Memory B cell (primary cell): Measurements from ENCODE around the gene NPSR1.

Source experiments
- ATAC-seq: fragments of 150-1000 bp; cut with Tn5 transposase; 2 replicates; pipeline ENCODE4 v1.10.0; 2021; ENCODE audit warnings: low read depth, mild to moderate bottlenecking, moderate library complexity
- DNase-seq, 2 donors: peaks; one replicate each; pipeline ENCODE4 v3.0.0; 2022; ENCODE audit warnings: low spot score in 2 of 2
- H3K27ac Mint-ChIP-seq: one replicate; pipeline ENCODE4 v1.8.0; 2022; ENCODE audit warnings: mild to moderate bottlenecking, moderate library complexity, mixed read lengths
- H3K27me3 Mint-ChIP-seq: one replicate; pipeline ENCODE4 v1.8.0; 2022; ENCODE audit warnings: mixed read lengths
- H3K36me3 Mint-ChIP-seq: one replicate; pipeline ENCODE4 v1.8.0; 2022; ENCODE audit warnings: mild to moderate bottlenecking, mixed read lengths
- H3K4me1 Mint-ChIP-seq: one replicate; pipeline ENCODE4 v1.8.0; 2022; ENCODE audit warnings: mixed read lengths
- H3K4me3 Mint-ChIP-seq: one replicate; pipeline ENCODE4 v1.8.0; 2022; ENCODE audit warnings: mild to moderate bottlenecking, moderate library complexity, mixed read lengths
- H3K9me3 Mint-ChIP-seq: one replicate; pipeline ENCODE4 v1.8.0; 2022; ENCODE audit warnings: mixed read lengths

NPSR1 gene

DNA sequence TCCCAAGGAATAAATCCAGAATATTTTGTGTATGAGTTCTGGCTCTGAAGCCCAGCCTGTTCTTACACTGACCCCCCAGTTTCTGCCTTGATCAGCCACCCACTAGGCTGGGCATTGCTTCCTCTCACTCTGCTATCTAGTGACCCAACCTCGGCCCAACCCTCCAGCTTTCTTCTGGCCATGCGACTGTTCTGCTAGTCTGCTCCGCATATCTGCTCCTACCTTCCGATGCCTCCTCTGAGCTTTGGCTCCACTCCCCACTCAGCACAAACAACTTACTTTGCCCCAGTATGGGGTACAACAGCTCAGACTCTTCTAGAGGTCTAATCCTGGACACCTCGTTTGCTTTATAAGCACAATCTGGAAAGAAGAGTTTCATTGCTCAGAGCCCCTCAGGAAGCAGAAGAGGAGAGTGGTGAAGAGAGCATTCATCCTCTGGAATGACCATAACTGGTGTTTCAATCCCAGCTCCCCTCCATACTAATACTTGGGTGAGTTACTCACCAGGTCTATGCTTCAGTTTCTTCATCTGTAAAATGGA lies 99.6 kb downstream of the NPSR1 start:
- DNase-seq: no peak
- Mint-ChIP-seq H3K4me1 (no peaks in the 10 kb centered on the region), H3K36me3 (no peaks in the 10 kb centered on the region), H3K9me3 (no peaks in the 10 kb centered on the region), H3K27ac (no peak overlapping the region), H3K27me3 (no peaks in the 10 kb centered on the region), H3K4me3 (no peak overlapping the region)
- ATAC-seq: no peak

DNA sequence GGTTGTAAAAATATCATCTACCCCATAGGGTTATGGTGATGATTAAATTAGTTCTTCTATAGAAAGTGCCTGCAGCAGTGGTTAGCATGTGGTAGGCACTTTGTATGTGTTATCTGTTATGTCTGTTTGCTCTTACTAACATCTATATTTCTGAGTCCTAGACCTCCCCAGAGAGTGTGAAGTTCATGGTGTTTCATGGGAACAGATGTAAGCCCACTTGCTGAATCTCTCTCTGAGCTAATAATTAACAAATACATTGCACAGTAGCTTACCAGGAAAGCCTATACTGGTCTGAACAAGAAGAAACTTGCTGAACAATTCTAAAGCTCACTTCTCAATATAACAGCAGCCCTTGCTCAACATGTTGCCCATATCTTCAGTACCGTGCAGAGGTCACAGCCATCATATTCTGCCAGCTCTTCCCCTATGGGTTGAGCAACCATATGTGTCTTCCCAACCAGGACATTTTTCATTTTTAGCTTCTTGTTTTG lies 100.1 kb downstream of the NPSR1 start:
- H3K9me3 Mint-ChIP-seq: no peaks in the 10 kb centered on the region
- no peak for DNase-seq
- no peak for ATAC-seq
- no peak overlapping the region for H3K27ac Mint-ChIP-seq
- no peaks in the 10 kb centered on the region for H3K27me3 Mint-ChIP-seq
- H3K4me3 Mint-ChIP-seq: no peak overlapping the region
- no peaks in the 10 kb centered on the region for H3K36me3 Mint-ChIP-seq
- H3K4me1 Mint-ChIP-seq: no peaks in the 10 kb centered on the region

DNA sequence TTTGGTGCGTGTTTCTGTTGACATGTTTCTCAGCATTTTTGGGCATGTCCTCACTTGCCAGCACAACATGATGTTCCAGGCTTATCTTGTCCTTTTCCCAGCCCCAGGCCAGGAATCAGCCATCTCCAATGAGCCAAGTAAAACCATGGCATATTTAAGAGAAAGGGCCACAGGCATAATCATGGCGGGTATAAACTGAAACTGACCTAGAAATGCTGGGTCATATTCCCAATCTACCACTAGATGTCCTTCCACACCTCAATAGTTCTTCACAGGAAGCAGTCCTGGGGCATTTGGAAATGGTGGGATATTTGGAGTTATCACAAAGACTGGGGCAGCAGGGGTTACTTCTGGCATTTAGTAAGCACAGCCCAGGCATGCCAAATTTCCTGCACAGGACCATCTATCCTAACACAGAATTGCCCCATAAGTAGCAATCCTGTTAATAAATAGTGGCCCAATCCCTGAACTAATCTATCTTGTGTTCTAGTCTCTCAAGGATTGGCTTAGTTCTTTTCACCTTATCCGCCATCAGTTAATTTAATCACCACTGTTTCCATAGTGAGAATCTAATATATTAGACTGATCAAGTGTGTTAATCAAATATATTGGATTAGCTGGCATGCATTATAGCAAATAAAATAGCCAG lies 101.6 kb downstream of the NPSR1 start:
- H3K36me3 Mint-ChIP-seq: no peaks in the 10 kb centered on the region
- no peak overlapping the region for H3K4me3 Mint-ChIP-seq
- no peak overlapping the region for H3K27ac Mint-ChIP-seq
- ATAC-seq (no peak), DNase-seq (no peak)
- H3K4me1 Mint-ChIP-seq: no peaks in the 10 kb centered on the region
- H3K9me3 Mint-ChIP-seq: no peaks in the 10 kb centered on the region
- no peaks in the 10 kb centered on the region for H3K27me3 Mint-ChIP-seq

DNA sequence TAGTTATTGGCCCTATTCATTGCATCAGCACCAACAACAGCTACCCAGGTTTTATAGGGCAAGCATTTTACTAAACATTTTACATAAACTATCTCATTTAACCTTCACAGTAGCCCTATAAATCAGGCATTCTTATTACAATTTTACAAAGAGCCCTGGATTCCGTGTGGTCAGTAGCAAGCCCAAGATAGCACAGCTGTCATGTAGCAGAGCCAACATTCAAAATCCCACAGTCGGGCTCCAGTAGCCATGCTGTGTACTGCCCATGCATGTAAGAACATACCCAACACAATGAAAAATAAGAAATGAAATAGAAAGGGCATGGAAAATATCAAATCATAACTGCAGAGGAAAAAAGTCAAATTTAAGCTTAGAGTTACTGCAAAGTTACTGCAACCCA lies 102.3 kb downstream of the NPSR1 start:
- no peaks in the 10 kb centered on the region for H3K36me3 Mint-ChIP-seq
- DNase-seq (no peak), ATAC-seq (no peak)
- H3K4me1 Mint-ChIP-seq: no peaks in the 10 kb centered on the region
- no peak overlapping the region for H3K4me3 Mint-ChIP-seq
- H3K27me3 Mint-ChIP-seq: no peaks in the 10 kb centered on the region
- no peaks in the 10 kb centered on the region for H3K9me3 Mint-ChIP-seq
- no peak overlapping the region for H3K27ac Mint-ChIP-seq

DNA sequence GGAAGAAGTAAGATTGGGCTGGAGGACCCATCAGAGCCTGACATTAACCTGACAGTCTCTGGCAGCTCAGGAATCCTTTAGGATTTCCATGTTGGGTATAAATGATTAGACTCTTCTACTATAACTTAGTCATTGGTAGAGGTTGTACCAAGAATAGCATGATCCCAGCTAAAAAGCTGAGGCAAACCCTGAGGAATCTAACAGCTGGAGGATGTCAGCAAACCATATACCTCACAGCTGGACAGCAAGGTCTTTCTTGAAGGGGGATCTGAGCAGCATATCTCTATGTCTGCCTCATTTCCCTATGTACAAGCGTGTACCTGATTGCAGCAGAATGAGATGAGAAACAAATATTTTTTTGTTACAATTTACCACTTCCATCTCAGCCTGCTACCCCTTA lies 103.2 kb downstream of the NPSR1 start:
- Mint-ChIP-seq H3K4me1 (no peaks in the 10 kb centered on the region), H3K9me3 (no peaks in the 10 kb centered on the region)
- ATAC-seq: no peak

DNA sequence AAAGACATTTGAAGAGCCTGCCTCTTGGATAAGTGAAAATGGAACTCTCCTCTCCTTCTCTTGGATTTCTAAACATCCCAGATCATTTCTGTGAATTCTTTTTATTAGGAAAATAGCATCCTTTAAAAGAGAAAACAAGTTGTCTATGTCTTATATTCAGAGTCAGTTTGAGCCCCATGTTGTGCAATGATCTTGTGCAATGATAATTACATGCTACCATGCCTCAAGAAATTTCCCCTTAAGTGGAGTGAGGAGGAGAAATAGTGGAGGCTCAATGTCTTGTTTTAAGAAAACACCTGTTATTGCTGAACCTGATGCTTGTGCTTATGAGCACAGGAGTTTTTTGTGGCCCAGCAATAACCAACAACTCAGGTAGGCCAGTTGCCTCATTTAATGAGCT lies 103.6 kb downstream of the NPSR1 start:
- Mint-ChIP-seq H3K4me1 (no peaks in the 10 kb centered on the region), H3K36me3 (no peaks in the 10 kb centered on the region), H3K4me3 (no peak overlapping the region), H3K9me3 (no peaks in the 10 kb centered on the region), H3K27ac (no peak overlapping the region), H3K27me3 (no peaks in the 10 kb centered on the region)
- ATAC-seq (no peak), DNase-seq (no peak)

More for the DNA sequence above, 103.2 kb downstream of the NPSR1 start:
- Mint-ChIP-seq H3K27ac (no peak overlapping the region), H3K27me3 (no peaks in the 10 kb centered on the region), H3K4me3 (no peak overlapping the region), H3K36me3 (no peaks in the 10 kb centered on the region)
- DNase-seq: no peak

DNA sequence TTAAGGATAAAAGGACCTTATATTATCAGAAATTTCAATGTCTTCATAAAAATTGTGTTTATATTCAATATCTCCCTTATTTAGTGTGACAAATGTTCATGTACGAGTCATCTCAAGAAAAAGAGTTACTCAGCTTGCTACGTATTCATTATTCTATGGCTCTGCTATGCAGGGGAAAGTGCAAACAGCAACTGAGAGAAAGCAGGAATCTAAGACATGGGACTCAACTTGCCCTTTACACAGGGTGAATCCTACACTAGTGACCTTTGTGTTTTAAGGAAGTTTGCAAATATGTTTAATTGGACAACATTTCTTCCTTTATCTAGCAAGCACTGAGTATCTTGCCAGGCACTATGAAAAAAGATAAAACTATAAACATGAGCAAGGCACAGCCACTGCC lies 104.7 kb downstream of the NPSR1 start:
- Mint-ChIP-seq H3K27me3 (no peaks in the 10 kb centered on the region), H3K27ac (no peak overlapping the region), H3K9me3 (no peaks in the 10 kb centered on the region), H3K36me3 (no peaks in the 10 kb centered on the region), H3K4me3 (no peak overlapping the region), H3K4me1 (no peaks in the 10 kb centered on the region)
- no peak for ATAC-seq
- DNase-seq: no peak

DNA sequence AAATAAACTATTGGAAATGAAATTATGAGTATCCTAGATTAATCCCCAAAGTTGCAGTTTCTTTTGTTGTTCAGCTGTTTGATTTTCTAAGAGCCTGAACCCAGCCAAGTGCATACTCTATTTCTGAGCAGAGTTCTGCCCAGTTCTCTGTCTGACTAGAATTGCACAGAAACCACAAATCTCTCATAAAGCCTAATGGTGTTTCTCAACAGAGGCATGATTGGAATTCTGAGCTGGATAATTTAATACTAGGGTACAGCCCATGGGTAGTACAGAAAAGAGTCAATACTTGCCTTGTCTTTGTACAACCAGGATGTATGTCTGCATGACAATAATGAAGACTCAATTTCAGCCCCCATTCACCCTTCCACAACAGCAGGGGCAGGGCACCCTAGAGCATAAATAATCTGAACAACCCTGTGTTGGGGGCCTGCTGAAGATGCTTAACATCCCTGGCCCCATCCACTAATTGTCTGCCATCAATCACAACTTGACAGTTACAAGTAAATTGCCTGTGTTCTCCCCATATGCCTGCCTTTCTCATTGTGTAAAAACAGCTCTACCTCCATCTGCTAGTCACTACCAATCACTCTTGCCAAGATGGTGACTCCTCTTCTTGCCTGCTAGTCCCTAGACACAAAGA lies 114.4 kb downstream of the NPSR1 start:
- H3K27ac Mint-ChIP-seq: no peak overlapping the region
- no peak for DNase-seq
- H3K27me3 Mint-ChIP-seq: no peaks in the 10 kb centered on the region
- peaks cover 9% of the 10 kb centered on the region for H3K9me3 Mint-ChIP-seq
- H3K4me3 Mint-ChIP-seq: no peak overlapping the region
- no peak for ATAC-seq
- no peaks in the 10 kb centered on the region for H3K36me3 Mint-ChIP-seq
- no peaks in the 10 kb centered on the region for H3K4me1 Mint-ChIP-seq

DNA sequence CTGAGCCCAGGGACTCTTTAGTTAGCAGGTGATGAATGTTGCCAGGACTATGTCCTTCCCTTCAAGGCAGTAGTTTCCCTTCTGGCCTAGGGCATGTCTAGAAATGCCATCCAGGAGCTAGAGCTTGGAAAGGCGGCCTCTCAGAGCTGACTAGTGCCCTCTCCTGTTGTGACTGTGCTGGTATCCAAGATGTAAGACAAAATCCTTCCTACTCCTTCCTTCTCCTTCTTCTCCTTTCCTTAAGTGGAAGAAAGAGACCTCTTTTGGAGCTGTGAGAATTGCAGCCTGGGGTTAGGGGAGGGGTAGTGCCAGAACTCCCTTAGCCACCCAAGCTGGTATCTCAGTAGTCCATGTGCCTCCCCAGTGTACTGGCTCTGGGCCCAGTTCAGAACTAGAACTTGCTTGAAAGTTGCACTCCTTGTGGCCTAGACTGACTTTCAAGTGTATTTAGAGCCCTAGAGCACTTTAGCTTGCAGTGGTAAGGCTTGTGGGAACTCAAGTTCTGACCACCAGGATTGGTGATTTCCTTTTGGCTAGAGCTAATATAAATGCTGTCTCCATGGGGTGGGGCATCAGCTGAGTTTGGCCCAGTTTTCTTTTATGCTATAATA lies 118.8 kb downstream of the NPSR1 start:
- Mint-ChIP-seq H3K27me3 (no peaks in the 10 kb centered on the region), H3K4me3 (no peak overlapping the region), H3K9me3 (peaks cover 10% of the 10 kb centered on the region), H3K4me1 (no peaks in the 10 kb centered on the region), H3K36me3 (no peaks in the 10 kb centered on the region), H3K27ac (no peak overlapping the region)
- no peak for DNase-seq
- ATAC-seq: no peak

DNA sequence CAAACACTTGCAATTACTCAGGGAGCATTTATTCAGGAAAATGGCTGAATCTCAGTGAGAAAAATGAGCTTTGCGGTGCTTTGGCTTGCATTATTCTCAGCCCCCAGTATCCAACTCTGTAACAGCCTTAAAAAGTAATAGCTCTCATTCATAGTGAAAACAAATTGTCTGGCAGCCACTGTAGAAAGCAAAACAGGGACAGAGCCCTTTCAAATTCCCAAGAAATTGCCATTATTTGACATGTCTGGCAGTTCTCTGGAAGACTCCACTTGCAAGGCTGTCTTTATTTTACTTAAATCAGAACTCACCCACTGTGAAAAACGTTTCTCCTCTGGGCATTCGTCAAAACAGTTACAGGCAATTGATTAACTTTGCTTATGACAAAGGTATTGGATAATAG lies 122.5 kb downstream of the NPSR1 start:
- Mint-ChIP-seq H3K4me1 (no peaks in the 10 kb centered on the region), H3K4me3 (no peak overlapping the region), H3K27ac (no peak overlapping the region), H3K9me3 (peaks cover 20% of the 10 kb centered on the region), H3K27me3 (no peaks in the 10 kb centered on the region), H3K36me3 (no peaks in the 10 kb centered on the region)
- no peak for DNase-seq
- no peak for ATAC-seq

DNA sequence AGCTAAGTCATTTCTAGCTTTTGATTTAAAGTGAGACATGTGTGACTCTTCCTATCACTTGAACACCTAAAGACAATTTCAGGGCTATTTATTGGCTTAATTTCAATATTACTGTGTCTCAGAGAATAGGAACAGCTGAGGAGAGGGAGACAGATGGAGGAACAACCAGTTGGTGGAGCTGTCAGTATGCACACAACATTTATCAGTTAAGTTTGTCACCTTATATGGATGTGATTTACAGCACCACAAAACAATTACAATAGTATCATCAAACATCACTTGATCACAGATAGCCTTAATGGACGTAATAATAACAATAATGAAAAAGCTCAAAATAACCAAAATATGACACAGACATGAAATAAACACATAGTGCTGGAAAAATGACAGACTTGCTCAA lies 129.6 kb downstream of the NPSR1 start:
- ATAC-seq (no peak), DNase-seq (no peak)
- Mint-ChIP-seq H3K4me3 (no peak overlapping the region), H3K27ac (no peak overlapping the region), H3K27me3 (no peaks in the 10 kb centered on the region), H3K4me1 (no peaks in the 10 kb centered on the region), H3K9me3 (peaks cover 13% of the 10 kb centered on the region), H3K36me3 (no peaks in the 10 kb centered on the region)

DNA sequence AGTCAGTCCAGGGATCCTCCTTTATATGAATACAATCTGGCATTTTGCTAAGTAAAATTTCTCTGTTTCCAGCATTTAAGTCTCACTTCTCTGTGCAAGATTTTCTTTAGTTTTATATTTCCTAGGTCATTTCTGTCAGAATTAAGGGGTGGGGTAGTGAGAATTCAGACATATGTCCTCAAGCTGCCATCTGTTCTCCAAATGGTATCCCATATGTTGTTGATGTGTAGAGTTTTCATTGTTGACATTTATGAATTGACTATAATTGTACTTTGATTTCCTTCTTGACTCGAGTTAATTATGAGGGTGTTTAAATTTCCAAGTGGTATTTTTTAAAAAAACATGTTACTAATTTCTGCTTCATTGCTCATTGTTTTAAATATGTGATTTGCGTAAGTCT lies 148.8 kb downstream of the NPSR1 start:
- no peaks in the 10 kb centered on the region for H3K9me3 Mint-ChIP-seq
- peaks cover 8% of the 10 kb centered on the region for H3K27me3 Mint-ChIP-seq
- no peaks in the 10 kb centered on the region for H3K4me1 Mint-ChIP-seq
- ATAC-seq (no peak), DNase-seq (no peak)
- H3K4me3 Mint-ChIP-seq: no peak overlapping the region
- no peak overlapping the region for H3K27ac Mint-ChIP-seq
- H3K36me3 Mint-ChIP-seq: no peaks in the 10 kb centered on the region

DNA sequence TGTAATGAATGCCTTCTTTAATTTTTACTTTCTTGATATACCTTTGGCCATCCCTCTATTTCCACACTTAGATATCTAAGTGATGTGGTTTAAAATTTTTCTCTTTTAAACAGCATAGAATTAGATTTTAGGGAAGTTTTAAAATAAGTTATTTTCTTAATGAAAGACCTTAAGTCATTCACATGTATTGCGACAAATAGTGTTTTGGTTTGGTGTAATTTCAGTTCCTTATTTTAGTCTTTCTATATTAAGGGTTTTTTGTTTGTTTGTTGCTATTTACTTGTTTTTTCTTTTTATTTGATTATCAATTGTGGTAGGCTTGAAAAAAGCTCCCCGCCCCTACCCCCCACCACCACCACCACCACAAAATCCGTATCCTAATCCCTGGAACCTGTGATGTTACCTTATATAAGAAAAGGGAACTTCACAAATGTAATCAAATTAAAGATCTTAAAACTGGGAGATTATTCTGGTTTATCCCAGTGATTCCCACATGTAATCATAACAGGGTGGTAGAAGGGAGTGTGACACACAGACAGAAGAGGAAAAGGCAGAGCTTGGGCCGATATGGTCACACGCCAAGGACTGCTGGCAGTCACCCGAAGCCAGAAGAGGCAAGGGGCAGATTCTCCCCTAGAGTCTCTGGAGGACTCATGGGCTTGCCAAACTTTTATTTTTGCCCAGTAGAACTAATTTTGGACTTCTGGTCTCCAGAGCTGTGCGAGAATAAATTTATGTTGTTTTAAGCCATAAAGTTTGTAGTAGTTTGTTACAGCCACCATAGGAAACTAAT lies 149.7 kb downstream of the NPSR1 start:
- DNase-seq (no peak), ATAC-seq (no peak)
- H3K4me3 Mint-ChIP-seq: no peak overlapping the region
- no peaks in the 10 kb centered on the region for H3K4me1 Mint-ChIP-seq
- H3K27me3 Mint-ChIP-seq: peaks cover 9% of the 10 kb centered on the region
- no peaks in the 10 kb centered on the region for H3K9me3 Mint-ChIP-seq
- H3K27ac Mint-ChIP-seq: no peak overlapping the region
- no peaks in the 10 kb centered on the region for H3K36me3 Mint-ChIP-seq
